ENCODE data around the gene KAZALD1.

DNA sequence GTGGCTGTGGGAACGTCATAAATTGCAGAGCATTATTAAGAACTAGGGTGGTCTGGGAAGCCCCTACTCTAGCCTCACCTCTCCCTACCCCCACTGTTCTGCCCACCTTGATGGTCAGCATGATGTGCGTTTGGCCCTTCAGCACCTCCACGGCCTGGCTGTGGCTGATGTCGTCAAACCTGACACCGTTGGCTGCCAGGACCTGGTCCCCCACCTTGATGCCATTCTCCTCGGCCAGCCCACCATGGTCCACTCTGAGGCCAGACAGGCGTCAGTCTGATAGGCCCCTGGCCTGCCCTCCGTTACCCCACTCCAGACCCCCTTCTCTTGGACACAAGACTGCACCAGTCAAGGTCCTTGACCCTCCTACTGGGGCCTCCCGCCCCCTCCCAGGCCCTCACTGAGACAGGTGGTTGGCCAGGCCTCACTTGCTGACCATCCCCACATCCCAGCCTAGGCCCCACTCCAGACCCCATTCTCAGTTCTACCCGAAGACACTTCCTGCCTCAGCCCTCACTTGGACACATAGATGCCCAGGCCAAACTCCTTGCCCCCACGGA is 40.0 kb upstream of the KAZALD1 start:
- TF ChIP-seq POLR2A (IDR thresholded peaks at IDR 0.05): no peak
- TF ChIP-seq, protein P1, sequence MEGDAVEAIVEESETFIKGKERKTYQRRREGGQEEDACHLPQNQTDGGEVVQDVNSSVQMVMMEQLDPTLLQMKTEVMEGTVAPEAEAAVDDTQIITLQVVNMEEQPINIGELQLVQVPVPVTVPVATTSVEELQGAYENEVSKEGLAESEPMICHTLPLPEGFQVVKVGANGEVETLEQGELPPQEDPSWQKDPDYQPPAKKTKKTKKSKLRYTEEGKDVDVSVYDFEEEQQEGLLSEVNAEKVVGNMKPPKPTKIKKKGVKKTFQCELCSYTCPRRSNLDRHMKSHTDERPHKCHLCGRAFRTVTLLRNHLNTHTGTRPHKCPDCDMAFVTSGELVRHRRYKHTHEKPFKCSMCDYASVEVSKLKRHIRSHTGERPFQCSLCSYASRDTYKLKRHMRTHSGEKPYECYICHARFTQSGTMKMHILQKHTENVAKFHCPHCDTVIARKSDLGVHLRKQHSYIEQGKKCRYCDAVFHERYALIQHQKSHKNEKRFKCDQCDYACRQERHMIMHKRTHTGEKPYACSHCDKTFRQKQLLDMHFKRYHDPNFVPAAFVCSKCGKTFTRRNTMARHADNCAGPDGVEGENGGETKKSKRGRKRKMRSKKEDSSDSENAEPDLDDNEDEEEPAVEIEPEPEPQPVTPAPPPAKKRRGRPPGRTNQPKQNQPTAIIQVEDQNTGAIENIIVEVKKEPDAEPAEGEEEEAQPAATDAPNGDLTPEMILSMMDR (IDR thresholded peaks at IDR 0.05 in 8 of 11, conservative IDR thresholded peaks at IDR 0.05 in 3 of 11): no peak
- TF ChIP-seq POLR2AphosphoS5 (IDR thresholded peaks at IDR 0.05): no peak

Data from spleen (tissue), 7 donors.